ENCODE measurements around the gene IMPDH1. TPM values are rescaled to one million over a fixed set of nuclear protein-coding genes. Genes with fewer than 3 reads are reported as not detected.
A peak's percentile ranks its signal among the peaks of the same experiment; 100 is the strongest.

Gene IMPDH1
- total RNA-seq, 1 experiment from 2014 or later = 30.5 TPM

DNA sequence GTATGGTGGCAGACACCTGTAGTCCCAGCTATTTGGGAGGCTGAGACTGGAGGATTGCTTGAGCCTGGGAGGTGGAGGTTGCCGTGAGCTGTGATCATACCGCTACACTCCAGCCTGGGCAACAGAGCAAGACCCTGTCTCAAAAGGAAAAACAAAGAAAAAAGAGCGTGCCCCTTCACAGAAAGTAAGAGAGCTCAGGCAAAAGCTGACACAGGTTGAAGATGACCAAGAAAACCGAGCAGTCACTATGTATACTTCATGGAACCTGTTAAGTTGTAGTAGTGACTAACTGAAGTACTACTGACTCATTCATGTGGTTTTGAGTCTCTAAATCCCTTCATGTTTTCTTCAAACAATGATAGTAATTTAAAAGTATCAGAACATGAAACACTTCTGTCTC lies 47.1 kb downstream of the IMPDH1 start:
- Histone ChIP-seq H3K9me3 (ENCODE audit: low read length) (no peaks in the 10 kb centered on the region), H3K27ac (ENCODE audit: low read length) (no peak overlapping the region), H3K4me2 (ENCODE audit: low read depth, low read length, poor library complexity, severe bottlenecking) (no peak overlapping the region), H3K4me1 (ENCODE audit: low read length) (no peaks in the 10 kb centered on the region), H3K79me2 (ENCODE audit: low read length) (no peaks in the 10 kb centered on the region), H3K36me3 (ENCODE audit: insufficient read depth, low read length) (no peaks in the 10 kb centered on the region), H3K9ac (ENCODE audit: low read length) (no peak overlapping the region), H2AFZ (ENCODE audit: low read length) (no peak overlapping the region), H4K20me1 (ENCODE audit: insufficient read depth, low read depth, low read length) (no peaks in the 10 kb centered on the region), H3K4me3 (ENCODE audit: low read length) (no peak overlapping the region), H3K27me3 (ENCODE audit: low read length) (no peaks in the 10 kb centered on the region), H3K9me2 (replicated peaks; ENCODE audit: insufficient read depth, low read length) (no peaks in the 10 kb centered on the region)
- no peak for DNase-seq

DNA sequence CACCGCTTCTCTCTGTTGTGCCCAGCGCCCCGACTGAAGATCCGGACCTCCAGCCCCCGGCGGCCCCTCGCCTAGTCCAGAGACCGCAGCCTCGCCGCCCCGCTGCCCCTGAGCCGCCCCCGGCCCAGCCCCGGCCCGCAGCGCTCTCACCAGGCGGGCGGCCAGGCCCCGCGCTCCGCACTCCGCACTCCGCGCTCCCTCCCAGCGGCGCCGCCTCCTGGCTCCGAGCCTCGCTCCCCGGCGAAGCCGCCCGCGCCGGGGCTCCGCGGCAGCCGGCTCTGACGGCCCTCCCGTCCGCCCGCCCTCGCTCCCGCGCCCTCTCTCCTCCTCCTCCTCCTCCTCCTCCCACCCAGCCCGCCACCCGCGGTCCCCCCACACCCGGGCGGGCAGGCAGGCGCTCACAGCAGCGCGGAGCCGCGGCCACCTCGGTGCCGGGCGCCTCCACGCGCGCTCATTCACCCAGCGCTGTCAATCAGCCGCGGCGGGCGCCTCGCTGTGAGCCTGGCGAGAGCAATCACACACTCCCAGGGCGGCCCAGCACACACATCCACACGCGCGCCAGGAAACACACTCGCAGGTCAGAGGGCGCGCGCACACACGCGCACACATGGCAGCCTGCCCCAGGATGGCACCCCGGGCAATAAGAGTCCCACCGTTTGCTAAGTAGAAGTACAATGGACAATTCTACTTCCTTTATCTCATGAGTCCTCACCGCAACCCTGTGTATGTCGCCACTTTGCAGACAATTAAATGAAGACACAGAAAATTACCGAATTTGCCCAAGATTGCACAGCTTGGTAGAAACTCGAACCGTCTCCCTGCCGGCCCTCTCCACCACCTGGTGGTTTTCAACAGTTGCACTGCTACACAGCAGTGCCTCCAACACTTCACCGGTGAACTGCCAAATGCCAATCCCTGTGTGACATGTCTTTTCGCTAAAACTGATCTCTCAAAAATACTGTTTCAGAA lies 48.1 kb downstream of the IMPDH1 start, which contains the start of gene PRRT4:
Gene PRRT4 (minus strand): TSS at position 280 of the 969 bp plus-strand sequence.
- Histone ChIP-seq H3K9me2 (replicated peaks; ENCODE audit: insufficient read depth, low read length) (no peaks in the 10 kb centered on the region), H3K36me3 (ENCODE audit: insufficient read depth, low read length) (no peaks in the 10 kb centered on the region), H3K27ac (ENCODE audit: low read length) (no peak within 1 kb of the TSS), H3K4me1 (ENCODE audit: low read length) (no peaks in the 10 kb centered on the region), H2AFZ (ENCODE audit: low read length) (no peak within 1 kb of the TSS), H3K79me2 (ENCODE audit: low read length) (no peaks in the 10 kb centered on the region), H3K4me2 (ENCODE audit: low read depth, low read length, poor library complexity, severe bottlenecking) (peak within 1 kb of the TSS; percentile 38), H3K9me3 (ENCODE audit: low read length) (no peaks in the 10 kb centered on the region), H3K9ac (ENCODE audit: low read length) (no peak within 1 kb of the TSS), H4K20me1 (ENCODE audit: insufficient read depth, low read depth, low read length) (no peaks in the 10 kb centered on the region), H3K27me3 (ENCODE audit: low read length) (no peaks in the 10 kb centered on the region), H3K4me3 (ENCODE audit: low read length) (peak within 1 kb of the TSS; percentile 25; the same call in 1 of the 2 replicates)
- DNase-seq = no peak

DNA sequence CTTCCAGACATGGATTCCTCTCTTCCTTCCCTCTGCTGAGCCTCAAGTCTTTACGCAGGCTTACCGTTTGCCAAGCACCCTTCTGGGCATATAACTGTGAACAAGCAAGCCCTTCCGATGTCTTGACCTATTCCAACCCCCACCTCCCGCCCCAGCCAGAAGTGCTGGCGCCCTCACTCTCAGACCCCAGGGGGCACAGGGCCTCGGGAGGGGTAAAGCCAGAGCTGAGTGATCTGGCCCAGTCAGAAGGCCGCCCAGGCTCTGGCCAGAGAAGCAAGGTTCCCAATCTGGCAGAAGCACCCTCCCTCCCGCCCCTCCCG lies 49.5 kb downstream of the IMPDH1 start:
- Histone ChIP-seq H2AFZ (ENCODE audit: low read length) (no peak overlapping the region), H3K27me3 (ENCODE audit: low read length) (no peaks in the 10 kb centered on the region), H3K9me3 (ENCODE audit: low read length) (no peaks in the 10 kb centered on the region), H3K9me2 (replicated peaks; ENCODE audit: insufficient read depth, low read length) (no peaks in the 10 kb centered on the region), H3K4me1 (ENCODE audit: low read length) (no peaks in the 10 kb centered on the region), H3K36me3 (ENCODE audit: insufficient read depth, low read length) (no peaks in the 10 kb centered on the region), H3K9ac (ENCODE audit: low read length) (no peak overlapping the region), H3K4me2 (ENCODE audit: low read depth, low read length, poor library complexity, severe bottlenecking) (no peak overlapping the region), H3K4me3 (ENCODE audit: low read length) (no peak overlapping the region), H4K20me1 (ENCODE audit: insufficient read depth, low read depth, low read length) (no peaks in the 10 kb centered on the region), H3K27ac (ENCODE audit: low read length) (no peak overlapping the region), H3K79me2 (ENCODE audit: low read length) (no peaks in the 10 kb centered on the region)
- no peak for DNase-seq

DNA sequence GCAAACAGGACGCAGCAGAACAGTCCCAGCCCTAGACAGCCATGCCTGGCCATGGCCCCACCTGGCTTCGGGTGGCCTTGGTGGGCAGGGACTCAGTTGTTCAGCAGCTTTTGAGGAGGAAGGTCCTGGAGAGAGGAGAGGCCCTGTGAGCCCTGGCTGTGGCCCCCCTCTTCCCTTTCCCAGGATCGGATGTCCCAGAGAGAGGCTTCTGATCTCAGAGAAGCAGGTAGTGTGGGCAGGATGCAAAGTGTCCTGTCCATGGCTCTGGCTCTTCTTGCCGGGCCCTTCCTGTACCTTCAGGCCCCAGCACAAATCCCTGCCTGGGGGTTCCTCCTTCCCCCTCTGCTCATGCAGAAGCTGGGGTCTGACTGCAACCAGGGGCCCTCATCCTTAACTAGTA lies 49.8 kb downstream of the IMPDH1 start:
- Histone ChIP-seq H2AFZ (ENCODE audit: low read length) (no peak overlapping the region), H4K20me1 (ENCODE audit: insufficient read depth, low read depth, low read length) (no peaks in the 10 kb centered on the region), H3K36me3 (ENCODE audit: insufficient read depth, low read length) (no peaks in the 10 kb centered on the region), H3K4me2 (ENCODE audit: low read depth, low read length, poor library complexity, severe bottlenecking) (no peak overlapping the region), H3K9ac (ENCODE audit: low read length) (no peak overlapping the region), H3K4me3 (ENCODE audit: low read length) (no peak overlapping the region), H3K9me2 (replicated peaks; ENCODE audit: insufficient read depth, low read length) (no peaks in the 10 kb centered on the region), H3K27me3 (ENCODE audit: low read length) (no peaks in the 10 kb centered on the region), H3K9me3 (ENCODE audit: low read length) (no peaks in the 10 kb centered on the region), H3K4me1 (ENCODE audit: low read length) (no peaks in the 10 kb centered on the region), H3K79me2 (ENCODE audit: low read length) (no peaks in the 10 kb centered on the region), H3K27ac (ENCODE audit: low read length) (no peak overlapping the region)
- DNase-seq = no peak

DNA sequence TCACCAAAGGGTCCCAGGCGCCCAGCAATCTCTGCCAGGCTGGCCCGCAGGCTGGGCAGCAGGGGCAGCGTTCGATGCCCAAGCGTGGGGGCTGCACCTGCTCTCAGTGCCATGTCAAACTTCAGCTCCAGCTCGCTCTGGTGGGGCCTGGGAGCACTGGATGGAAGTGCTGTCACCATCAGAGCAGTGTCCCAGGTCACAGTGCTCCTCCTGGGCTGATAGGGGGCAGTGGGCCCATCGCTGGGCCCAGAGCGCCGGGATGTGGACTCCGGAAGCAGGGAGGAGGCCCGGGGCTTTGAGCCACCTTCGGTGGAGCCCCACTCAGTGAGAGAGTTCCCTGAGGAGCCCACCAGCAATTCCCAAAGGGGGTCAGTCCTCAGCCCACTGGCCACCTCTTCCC lies 50.4 kb downstream of the IMPDH1 start:
- no peaks in the 10 kb centered on the region for H3K4me1 ChIP-seq (ENCODE audit: low read length)

DNA sequence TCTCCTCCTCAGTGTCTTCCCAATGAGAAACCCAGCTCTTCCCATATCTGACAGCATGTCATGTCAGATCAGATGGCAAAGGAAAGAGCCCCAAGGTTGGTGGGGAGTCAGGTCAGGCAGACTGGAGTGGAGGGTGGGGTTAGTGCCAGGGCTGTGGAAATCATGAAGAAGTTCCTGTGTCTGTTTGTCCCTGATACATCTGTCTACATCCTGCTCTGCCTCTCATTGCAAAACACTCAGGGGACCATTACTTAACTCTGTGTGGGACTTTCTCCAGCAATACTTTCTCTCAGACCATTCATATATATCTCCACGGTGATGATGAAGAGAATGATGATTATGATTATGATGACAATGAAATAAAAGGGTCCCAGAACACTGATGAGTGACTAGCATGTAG lies 51.5 kb downstream of the IMPDH1 start:
- H3K79me2 ChIP-seq (ENCODE audit: low read length) = no peaks in the 10 kb centered on the region

More for the DNA sequence above, 50.4 kb downstream of the IMPDH1 start:
- Histone ChIP-seq H3K4me2 (ENCODE audit: low read depth, low read length, poor library complexity, severe bottlenecking) (no peak overlapping the region), H3K27ac (ENCODE audit: low read length) (no peak overlapping the region), H3K4me3 (ENCODE audit: low read length) (no peak overlapping the region), H3K79me2 (ENCODE audit: low read length) (no peaks in the 10 kb centered on the region), H3K9ac (ENCODE audit: low read length) (no peak overlapping the region), H2AFZ (ENCODE audit: low read length) (no peak overlapping the region), H3K27me3 (ENCODE audit: low read length) (no peaks in the 10 kb centered on the region), H3K36me3 (ENCODE audit: insufficient read depth, low read length) (no peaks in the 10 kb centered on the region), H4K20me1 (ENCODE audit: insufficient read depth, low read depth, low read length) (no peaks in the 10 kb centered on the region), H3K9me3 (ENCODE audit: low read length) (no peaks in the 10 kb centered on the region), H3K9me2 (replicated peaks; ENCODE audit: insufficient read depth, low read length) (no peaks in the 10 kb centered on the region)
- no peak for DNase-seq

DNA sequence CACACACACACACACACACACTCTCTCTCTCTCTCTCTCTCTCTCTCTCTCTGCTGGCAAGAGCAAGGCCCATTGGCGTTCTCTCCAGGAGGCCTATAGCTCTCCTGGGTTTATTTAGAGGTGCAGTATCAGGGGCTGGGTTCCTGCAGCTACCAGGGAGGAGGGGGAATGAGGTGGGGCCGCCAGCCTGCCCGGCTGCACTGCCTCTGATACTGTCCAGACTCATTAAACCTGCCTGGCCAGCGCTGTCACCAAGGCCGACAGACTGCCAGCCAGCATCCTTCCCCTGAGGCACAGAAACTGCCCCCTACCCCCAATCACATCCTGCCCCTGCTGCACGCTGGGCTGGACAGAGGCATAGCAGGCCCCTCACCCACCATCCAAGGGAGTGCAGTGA lies 52.6 kb downstream of the IMPDH1 start:
- DNase-seq = no peak
- no peaks in the 10 kb centered on the region for H4K20me1 ChIP-seq (ENCODE audit: insufficient read depth, low read depth, low read length)
- H3K4me1 ChIP-seq (ENCODE audit: low read length) = no peaks in the 10 kb centered on the region
- H3K4me2 ChIP-seq (ENCODE audit: low read depth, low read length, poor library complexity, severe bottlenecking) = no peak overlapping the region
- H3K79me2 ChIP-seq (ENCODE audit: low read length) = no peaks in the 10 kb centered on the region
- H3K4me3 ChIP-seq (ENCODE audit: low read length) = no peak overlapping the region
- H3K36me3 ChIP-seq (ENCODE audit: insufficient read depth, low read length) = no peaks in the 10 kb centered on the region
- H2AFZ ChIP-seq (ENCODE audit: low read length) = no peak overlapping the region
- no peaks in the 10 kb centered on the region for H3K9me3 ChIP-seq (ENCODE audit: low read length)
- no peaks in the 10 kb centered on the region for H3K27me3 ChIP-seq (ENCODE audit: low read length)
- H3K9me2 ChIP-seq (replicated peaks; ENCODE audit: insufficient read depth, low read length) = no peaks in the 10 kb centered on the region
- no peak overlapping the region for H3K9ac ChIP-seq (ENCODE audit: low read length)
- H3K27ac ChIP-seq (ENCODE audit: low read length) = no peak overlapping the region

More for the DNA sequence above, 51.5 kb downstream of the IMPDH1 start:
- no peak overlapping the region for H3K4me3 ChIP-seq (ENCODE audit: low read length)
- no peak overlapping the region for H3K9ac ChIP-seq (ENCODE audit: low read length)
- no peaks in the 10 kb centered on the region for H4K20me1 ChIP-seq (ENCODE audit: insufficient read depth, low read depth, low read length)
- no peaks in the 10 kb centered on the region for H3K9me3 ChIP-seq (ENCODE audit: low read length)
- no peaks in the 10 kb centered on the region for H3K4me1 ChIP-seq (ENCODE audit: low read length)
- no peak overlapping the region for H3K4me2 ChIP-seq (ENCODE audit: low read depth, low read length, poor library complexity, severe bottlenecking)
- H3K27ac ChIP-seq (ENCODE audit: low read length) = no peak overlapping the region
- no peaks in the 10 kb centered on the region for H3K9me2 ChIP-seq (replicated peaks; ENCODE audit: insufficient read depth, low read length)
- no peak for DNase-seq
- H2AFZ ChIP-seq (ENCODE audit: low read length) = no peak overlapping the region
- no peaks in the 10 kb centered on the region for H3K36me3 ChIP-seq (ENCODE audit: insufficient read depth, low read length)
- H3K27me3 ChIP-seq (ENCODE audit: low read length) = no peaks in the 10 kb centered on the region

DNA sequence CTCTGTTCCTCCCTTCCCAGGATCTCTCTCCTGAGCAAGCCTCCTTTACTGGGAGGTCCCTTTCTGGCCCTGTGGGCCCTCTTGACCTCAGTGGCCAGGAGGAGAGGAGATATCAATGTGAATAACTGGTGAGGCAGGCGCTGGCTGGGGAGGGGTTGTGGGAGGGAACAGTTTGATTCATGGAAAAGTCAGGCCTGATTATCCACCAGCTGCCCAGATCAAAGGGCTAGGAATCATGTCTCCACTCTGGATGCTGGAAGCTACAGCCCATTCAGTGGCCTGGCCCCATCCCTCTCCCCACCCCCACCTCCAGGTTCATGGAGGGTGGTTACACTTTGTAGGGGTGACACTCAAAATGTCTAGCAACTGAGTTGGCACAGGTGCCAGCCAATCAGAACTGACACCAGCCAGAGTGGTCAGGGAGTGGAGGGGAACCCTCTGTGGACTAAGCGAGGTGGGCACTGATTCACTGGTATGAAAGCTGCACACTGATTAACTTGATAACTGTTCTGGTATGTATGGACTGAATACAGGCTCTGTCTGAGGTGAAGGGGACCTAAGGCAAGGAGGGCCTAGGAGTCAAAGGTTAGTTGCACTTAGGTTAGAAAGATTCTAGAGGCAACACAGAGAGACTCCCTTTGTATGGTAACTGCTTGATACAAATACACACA lies 53.1 kb downstream of the IMPDH1 start:
- Histone ChIP-seq H3K36me3 (ENCODE audit: insufficient read depth, low read length) (no peaks in the 10 kb centered on the region), H4K20me1 (ENCODE audit: insufficient read depth, low read depth, low read length) (no peaks in the 10 kb centered on the region), H3K4me3 (ENCODE audit: low read length) (no peak overlapping the region), H3K9me2 (replicated peaks; ENCODE audit: insufficient read depth, low read length) (no peaks in the 10 kb centered on the region), H3K27me3 (ENCODE audit: low read length) (no peaks in the 10 kb centered on the region), H3K4me1 (ENCODE audit: low read length) (no peaks in the 10 kb centered on the region), H3K79me2 (ENCODE audit: low read length) (no peaks in the 10 kb centered on the region), H3K27ac (ENCODE audit: low read length) (no peak overlapping the region), H3K4me2 (ENCODE audit: low read depth, low read length, poor library complexity, severe bottlenecking) (no peak overlapping the region), H2AFZ (ENCODE audit: low read length) (no peak overlapping the region), H3K9me3 (ENCODE audit: low read length) (no peaks in the 10 kb centered on the region), H3K9ac (ENCODE audit: low read length) (no peak overlapping the region)
- no peak for DNase-seq

Measured in Karpas-422 (cell line).